DOHH2 (cell line): ENCODE results near the gene CATSPERZ.

Source experiments
- CTCF ChIP-seq: fragments of 200-600 bp; sonication (generic); IDR thresholded peaks from one replicate; pipeline ENCODE4 v1.5.1; 2014; ENCODE audit warnings: antibody characterized with exemption, mild to moderate bottlenecking, low read depth, low read length; ENCODE audit not compliant: poor library complexity, severe bottlenecking
- EZH2phosphoT487 ChIP-seq: fragments of 200-600 bp; sonication (generic); IDR thresholded peaks from 2 replicates; pipeline ENCODE4 v1.6.1; 2017; ENCODE audit warnings: borderline replicate concordance, mild to moderate bottlenecking, antibody characterized with exemption, low read length, moderate library complexity, mixed read lengths

GRCh38 chr11:64341851-64342791, 42.0 kb downstream of the CATSPERZ start:
- no peak for TF ChIP-seq EZH2phosphoT487
- TF ChIP-seq CTCF, result no peak
